WTC11 (cell line): ENCODE results near the gene CNIH3.

Experiments
- CTCF ChIP-seq: fragments of 200-600 bp; IDR thresholded peaks from 2 replicates; pipeline ENCODE4 v1.8.0; 2022; ENCODE audit warnings: antibody characterized with exemption
- GABPB1 ChIP-seq: sonication (generic); formaldehyde crosslinking; IDR thresholded peaks from 2 replicates; pipeline ENCODE4 v1.8.1; 2023; ENCODE audit warnings: mild to moderate bottlenecking, missing genetic modification reagents
- SMAD3 ChIP-seq: sonication (generic); formaldehyde crosslinking; IDR thresholded peaks from 2 replicates; pipeline ENCODE4 v1.8.0; 2022; ENCODE audit warnings: missing genetic modification reagents, mild to moderate bottlenecking, borderline replicate concordance

DNA sequence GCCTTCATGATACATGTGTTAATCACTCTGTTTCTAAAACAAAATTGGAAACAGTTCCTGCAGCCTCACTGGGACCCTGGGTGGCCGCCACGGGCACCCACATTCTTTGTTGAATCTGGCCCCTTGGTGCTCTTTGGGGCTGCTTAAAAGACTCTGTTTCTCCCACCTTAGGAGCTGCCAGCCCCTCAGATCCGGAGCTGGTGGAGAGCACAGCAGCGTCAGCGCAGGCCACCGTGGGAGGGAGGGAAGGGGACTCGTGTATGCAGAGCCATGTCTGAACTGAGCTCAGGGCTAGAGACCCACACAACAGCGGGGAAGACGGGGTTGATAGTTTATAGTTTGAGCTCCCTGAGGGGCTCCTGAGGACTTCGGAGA is 121.2 kb downstream of the CNIH3 start:
- TF ChIP-seq GABPB1 (no peak), CTCF (no peak), SMAD3 (CRISPR knock-in tag) (no peak)
